H9 (cell line): ENCODE data around the gene RDH14. TPM values are rescaled to one million over a fixed set of nuclear protein-coding genes. Genes with fewer than 3 reads are reported as not detected.

Experiments
- DNase-seq: peaks from one replicate; pipeline ENCODE4 v3.0.0-alpha.2; 2017
- H2AFZ ChIP-seq: one replicate; pipeline ENCODE4 v1.6.1; 2013; ENCODE audit warnings: mild to moderate bottlenecking, low read length, control low read depth, moderate library complexity
- H2AK5ac ChIP-seq: 2 replicates; pipeline ENCODE4 v1.6.1; 2013; ENCODE audit warnings: low read length, control low read depth, mixed read lengths; ENCODE audit not compliant: insufficient read length
- H2BK120ac ChIP-seq: one replicate; pipeline ENCODE4 v1.6.1; 2013; ENCODE audit warnings: low read depth, mild to moderate bottlenecking, low read length, control low read depth, inconsistent platforms; ENCODE audit not compliant: poor library complexity, severe bottlenecking
- H2BK12ac ChIP-seq: 2 replicates; pipeline ENCODE4 v1.6.1; 2013; ENCODE audit warnings: low read length, control low read depth, mixed read lengths, low read depth; ENCODE audit not compliant: insufficient read length
- H2BK15ac ChIP-seq: 2 replicates; pipeline ENCODE4 v1.6.1; 2013; ENCODE audit warnings: low read depth, low read length, control low read depth
- H2BK20ac ChIP-seq: one replicate; pipeline ENCODE4 v1.6.1; 2013; ENCODE audit warnings: low read depth, mild to moderate bottlenecking, low read length, control low read depth, inconsistent platforms; ENCODE audit not compliant: poor library complexity, severe bottlenecking
- H2BK5ac ChIP-seq: 2 replicates; pipeline ENCODE4 v1.6.1; 2013; ENCODE audit warnings: low read length, control low read depth, mixed read lengths; ENCODE audit not compliant: insufficient read length
- H3K14ac ChIP-seq: 2 replicates; pipeline ENCODE4 v1.6.1; 2013; ENCODE audit warnings: low read length, control low read depth; ENCODE audit not compliant: insufficient read depth
- H3K18ac ChIP-seq: 2 replicates; pipeline ENCODE4 v1.6.1; 2013; ENCODE audit warnings: low read depth, mild to moderate bottlenecking, mixed read lengths, low read length, control low read depth; ENCODE audit not compliant: insufficient read length
- H3K23ac ChIP-seq: 2 replicates; pipeline ENCODE4 v1.6.1; 2013; ENCODE audit warnings: low read length, control low read depth, mixed read lengths, low read depth; ENCODE audit not compliant: insufficient read length
- H3K23me2 ChIP-seq: 2 replicates; pipeline ENCODE4 v1.6.1; 2013; ENCODE audit warnings: low read depth, mild to moderate bottlenecking, mixed read lengths, low read length, control low read depth; ENCODE audit not compliant: insufficient read length, poor library complexity, severe bottlenecking
- H3K27ac ChIP-seq: 2 replicates; pipeline ENCODE4 v1.5.1; 2013; ENCODE audit warnings: low read length, control low read depth, mixed read lengths, low read depth; ENCODE audit not compliant: insufficient read length
- H3K27me3 ChIP-seq: 2 replicates; pipeline ENCODE4 v1.6.1; 2013; ENCODE audit warnings: low read length, control low read depth, inconsistent platforms; ENCODE audit not compliant: insufficient read depth
- H3K4ac ChIP-seq: 2 replicates; pipeline ENCODE4 v1.6.1; 2013; ENCODE audit warnings: low read depth, mild to moderate bottlenecking, control low read depth, inconsistent platforms, low read length, moderate library complexity
- H3K4me1 ChIP-seq: 2 replicates; pipeline ENCODE4 v1.6.1; 2013; ENCODE audit warnings: low read length, control low read depth, inconsistent platforms; ENCODE audit not compliant: insufficient read depth
- H3K4me2 ChIP-seq: 2 replicates; pipeline ENCODE4 v1.6.1; 2013; ENCODE audit warnings: low read length, control low read depth, mixed read lengths; ENCODE audit not compliant: insufficient read length, insufficient read depth
- H3K56ac ChIP-seq: 2 replicates; pipeline ENCODE4 v1.6.1; 2013; ENCODE audit warnings: low read depth, mild to moderate bottlenecking, mixed read lengths, low read length, control low read depth; ENCODE audit not compliant: insufficient read length
- H3K79me1 ChIP-seq: 2 replicates; pipeline ENCODE4 v1.6.1; 2013; ENCODE audit warnings: low read depth, mild to moderate bottlenecking, moderate library complexity, low read length, control low read depth, inconsistent platforms; ENCODE audit not compliant: insufficient read depth, poor library complexity, severe bottlenecking
- H3K79me2 ChIP-seq: 2 replicates; pipeline ENCODE4 v1.6.1; 2013; ENCODE audit warnings: low read length, control low read depth, inconsistent platforms; ENCODE audit not compliant: insufficient read depth
- H3K9ac ChIP-seq: 2 replicates; pipeline ENCODE4 v1.6.1; 2013; ENCODE audit warnings: low read length, control low read depth, mixed read lengths; ENCODE audit not compliant: insufficient read length; ENCODE audit errors: extremely low read depth
- H3K9me3 ChIP-seq: one replicate; pipeline ENCODE4 v1.6.1; 2013; ENCODE audit warnings: low read depth, low read length, inconsistent platforms; ENCODE audit not compliant: control insufficient read depth
- H3T11ph ChIP-seq: one replicate; pipeline ENCODE4 v1.6.1; 2013; ENCODE audit warnings: mild to moderate bottlenecking, low read length, control low read depth, inconsistent platforms
- H4K20me1 ChIP-seq: one replicate; pipeline ENCODE4 v1.6.1; 2013; ENCODE audit not compliant: control insufficient read depth, insufficient read length, insufficient read depth
- H4K5ac ChIP-seq: 2 replicates; pipeline ENCODE4 v1.6.1; 2013; ENCODE audit warnings: low read depth, mild to moderate bottlenecking, mixed read lengths, low read length, control low read depth; ENCODE audit not compliant: insufficient read length
- H4K8ac ChIP-seq: replicated peaks from 2 replicates; pipeline ENCODE4 v1.6.1; 2013; ENCODE audit warnings: low read length, control low read depth, mixed read lengths, low read depth; ENCODE audit not compliant: insufficient read length
- H4K91ac ChIP-seq: 2 replicates; pipeline ENCODE4 v1.6.1; 2013; ENCODE audit warnings: low read depth, mild to moderate bottlenecking, moderate library complexity, mixed read lengths, low read length, control low read depth; ENCODE audit not compliant: insufficient read length
- H3K27ac Mint-ChIP-seq, 3 experiments: 2 replicates in 2 of 3; 3 replicates in 1 of 3; pipeline ENCODE4 v1.8.0; 2020 to 2021; ENCODE audit warnings: mixed read lengths in 3 of 3, mild to moderate bottlenecking in 1 of 3, moderate library complexity in 1 of 3
- H3K27me3 Mint-ChIP-seq: 2 replicates; pipeline ENCODE4 v1.8.0; 2021; ENCODE audit warnings: low read depth, mild to moderate bottlenecking, moderate library complexity, mixed read lengths
- H3K36me3 Mint-ChIP-seq, 3 experiments: 2 replicates in 2 of 3; 3 replicates in 1 of 3; pipeline ENCODE4 v1.8.0; 2020 to 2021; ENCODE audit warnings: low read depth in 3 of 3, mixed read lengths in 3 of 3; ENCODE audit not compliant: insufficient read depth in 1 of 3
- H3K4me1 Mint-ChIP-seq, 2 experiments: 2 replicates each; pipeline ENCODE4 v1.8.0; 2020; ENCODE audit warnings: mixed read lengths in 2 of 2
- H3K4me3 Mint-ChIP-seq, 2 experiments: 2 replicates in 1 of 2; 3 replicates in 1 of 2; pipeline ENCODE4 v1.8.0; 2020 to 2021; ENCODE audit warnings: mild to moderate bottlenecking in 2 of 2, mixed read lengths in 2 of 2, moderate library complexity in 1 of 2
- H3K9me3 Mint-ChIP-seq, 2 experiments: 2 replicates in 1 of 2; 3 replicates in 1 of 2; pipeline ENCODE4 v1.8.0; 2020; ENCODE audit warnings: mild to moderate bottlenecking in 2 of 2, mixed read lengths in 2 of 2, moderate library complexity in 1 of 2
- CTCF ChIP-seq: fragments of 200-600 bp; sonication (generic); conservative IDR thresholded peaks from 3 replicates; pipeline ENCODE4 v1.8.0; 2021; ENCODE audit warnings: antibody characterized with exemption, mild to moderate bottlenecking
- WGBS: extraction: QIAGEN DNeasy Blood & Tissue Kit; methylation state at CpG from one replicate; pipeline ENCODE4 v1.1.7; 2013; ENCODE audit warnings: missing lambda C conversion rate, low lambda C conversion rate, mixed read lengths; ENCODE audit not compliant: insufficient read length; ENCODE audit errors: extremely low coverage; 5-methylcytosine and 5-hydroxymethylcytosine counted together
- total RNA-seq: library from RNA; stranded (reverse); gene quantifications from 2 replicates; pipeline ENCODE4 v1.2.1, GENCODE V29; 2021

The RDH14 gene
- total RNA-seq, 1 experiment from 2014 or later = 25.5 TPM

- no CpG with 5 or more reads among the region's 2 CpGs for WGBS
- H2BK5ac ChIP-seq = no peak overlapping the region
These were observed 49.7 kb downstream of the RDH14 start for GRCh38 chr2:18510775-18511174.

More at GRCh38 chr2:18510775-18511174, 49.7 kb downstream of the RDH14 start:
- Mint-ChIP-seq H3K9me3 (no peaks in the 10 kb centered on the region; a peak in 2 of 5 replicates), H3K27me3 (peaks cover 3% of the 10 kb centered on the region), H3K4me1 (peaks cover 2 to 3% of the 10 kb centered on the region in 2 experiments; a peak in 2 of 4 replicates), H3K27ac (no peak overlapping the region), H3K36me3 (no peaks in the 10 kb centered on the region), H3K4me3 (no peak overlapping the region)
- TF ChIP-seq CTCF = no peak
- Histone ChIP-seq H3K27ac (no peak overlapping the region), H3K9me3 (no peaks in the 10 kb centered on the region), H2BK12ac (no peak overlapping the region), H3K4ac (no peak overlapping the region), H2AK5ac (no peak overlapping the region), H4K20me1 (no peaks in the 10 kb centered on the region), H2AFZ (no peak overlapping the region), H3K23ac (no peak overlapping the region), H3K4me2 (no peak overlapping the region), H2BK15ac (no peak overlapping the region), H3T11ph (no peak overlapping the region), H2BK120ac (no peak overlapping the region), H3K14ac (no peak overlapping the region), H3K56ac (no peak overlapping the region), H4K91ac (no peak overlapping the region), H3K79me1 (no peaks in the 10 kb centered on the region), H4K5ac (no peak overlapping the region), H3K4me1 (no peaks in the 10 kb centered on the region), H3K79me2 (no peaks in the 10 kb centered on the region), H3K9ac (no peak overlapping the region), H4K8ac (no peak overlapping the region), H3K23me2 (no peaks in the 10 kb centered on the region), H3K18ac (no peak overlapping the region), H3K27me3 (no peaks in the 10 kb centered on the region), H2BK20ac (no peak overlapping the region)
- no peak for DNase-seq
